ENCODE results near the gene THOC1. TPM values are rescaled to one million over a fixed set of nuclear protein-coding genes. Genes with fewer than 3 reads are reported as not detected.

The THOC1 gene
- polyA plus RNA-seq, 3 donors, result 7.8 to 18.3 (median 8.9) TPM

- intact Hi-C loops (cut with micrococcal nuclease), result no loop called here
- no peak overlapping the region for H2AFZ ChIP-seq (ENCODE audit: insufficient read depth, low read depth, low read length, poor library complexity, severe bottlenecking)
- no peaks in the 10 kb centered on the region for H4K20me1 ChIP-seq (ENCODE audit: insufficient read depth, low read length)
- Mint-ChIP-seq H3K4me1 (peaks cover 5% of the 10 kb centered on the region), H3K27ac (no peak overlapping the region), H3K4me3 (no peak overlapping the region), H3K27me3 (ENCODE audit: low read depth in 3 of 3) (peaks cover 0 to 4% (median 2%) of the 10 kb centered on the region in 3 donors), H3K9me3 (no peaks in the 10 kb centered on the region), H3K36me3 (no peaks in the 10 kb centered on the region)
- no peaks in the 10 kb centered on the region for H3K27me3 ChIP-seq (ENCODE audit: control insufficient read depth in 2 of 2, insufficient read depth in 2 of 2, low read length in 2 of 2)
- no peaks in the 10 kb centered on the region for H3K79me2 ChIP-seq (ENCODE audit: insufficient read depth, low read length)
- WGBS (ENCODE audit: insufficient coverage), result 83% methylated on average over 5 of the region's 7 CpGs
- no peaks in the 10 kb centered on the region for H3K36me3 ChIP-seq (replicated peaks in 1 of 2; ENCODE audit: control insufficient read depth in 1 of 2, insufficient read depth in 2 of 2, low read length in 2 of 2)
- DNase-seq, result no peak
- no peak overlapping the region for H3K4me2 ChIP-seq (replicated peaks; ENCODE audit: extremely low read depth, low read length, poor library complexity, severe bottlenecking)
- H3K9me3 ChIP-seq (replicated peaks in 1 of 2; ENCODE audit: control insufficient read depth in 1 of 2, insufficient read depth in 1 of 2, low read length in 2 of 2), result no peaks in the 10 kb centered on the region
- TF ChIP-seq CTCF (IDR thresholded peaks at IDR 0.05), result no peak
- H3K27ac ChIP-seq (ENCODE audit: low read depth in 1 of 2, low read length in 2 of 2), result no peak overlapping the region
- H3K4me3 ChIP-seq (replicated peaks in 1 of 3; ENCODE audit: low read depth in 2 of 3, low read length in 3 of 3), result no peak overlapping the region
- H3K9ac ChIP-seq (ENCODE audit: insufficient read depth, low read length, poor library complexity, severe bottlenecking), result no peak overlapping the region
- no peaks in the 10 kb centered on the region for H3K4me1 ChIP-seq (ENCODE audit: control insufficient read depth in 1 of 2, insufficient read depth in 2 of 2, low read length in 2 of 2)
These were observed 34.2 kb upstream of the THOC1 start for GRCh38 chr18:302097-302496.

- H3K4me3 ChIP-seq (replicated peaks in 1 of 3; ENCODE audit: low read depth in 2 of 3, low read length in 3 of 3), result no peak overlapping the region
- H2AFZ ChIP-seq (ENCODE audit: insufficient read depth, low read depth, low read length, poor library complexity, severe bottlenecking), result no peak overlapping the region
- no peaks in the 10 kb centered on the region for H3K36me3 ChIP-seq (replicated peaks in 1 of 2; ENCODE audit: control insufficient read depth in 1 of 2, insufficient read depth in 2 of 2, low read length in 2 of 2)
- no peaks in the 10 kb centered on the region for H4K20me1 ChIP-seq (ENCODE audit: insufficient read depth, low read length)
- intact Hi-C loops (cut with micrococcal nuclease), result no loop called here
- no peak overlapping the region for H3K27ac ChIP-seq (ENCODE audit: low read depth in 1 of 2, low read length in 2 of 2)
- H3K27me3 ChIP-seq (ENCODE audit: control insufficient read depth in 2 of 2, insufficient read depth in 2 of 2, low read length in 2 of 2), result no peaks in the 10 kb centered on the region
- TF ChIP-seq CTCF (IDR thresholded peaks at IDR 0.05), result no peak
- no peak overlapping the region for H3K27ac Mint-ChIP-seq
- no peak for DNase-seq
- peaks cover 5% of the 10 kb centered on the region for H3K4me1 Mint-ChIP-seq
- no peaks in the 10 kb centered on the region for H3K36me3 Mint-ChIP-seq
- no peak overlapping the region for H3K4me2 ChIP-seq (replicated peaks; ENCODE audit: extremely low read depth, low read length, poor library complexity, severe bottlenecking)
- WGBS (ENCODE audit: insufficient coverage), result 53% methylated on average over 2 of the region's 2 CpGs
- H3K27me3 Mint-ChIP-seq (ENCODE audit: low read depth in 3 of 3), result no peaks in the 10 kb centered on the region
- H3K9me3 Mint-ChIP-seq, result peaks cover 0 to 4% (median 0%) of the 10 kb centered on the region in 7 donors
- no peaks in the 10 kb centered on the region for H3K9me3 ChIP-seq (replicated peaks in 1 of 2; ENCODE audit: control insufficient read depth in 1 of 2, insufficient read depth in 1 of 2, low read length in 2 of 2)
- no peak overlapping the region for H3K9ac ChIP-seq (ENCODE audit: insufficient read depth, low read length, poor library complexity, severe bottlenecking)
- H3K4me1 ChIP-seq (ENCODE audit: control insufficient read depth in 1 of 2, insufficient read depth in 2 of 2, low read length in 2 of 2), result no peaks in the 10 kb centered on the region
- no peak overlapping the region for H3K4me3 Mint-ChIP-seq
- no peaks in the 10 kb centered on the region for H3K79me2 ChIP-seq (ENCODE audit: insufficient read depth, low read length)
These were observed 30.1 kb upstream of the THOC1 start for GRCh38 chr18:297936-298335.
